ENCODE results near the gene WFIKKN1.

- TF ChIP-seq POLR2A (IDR thresholded peaks at IDR 0.05): no peak
- TF ChIP-seq, protein P1, sequence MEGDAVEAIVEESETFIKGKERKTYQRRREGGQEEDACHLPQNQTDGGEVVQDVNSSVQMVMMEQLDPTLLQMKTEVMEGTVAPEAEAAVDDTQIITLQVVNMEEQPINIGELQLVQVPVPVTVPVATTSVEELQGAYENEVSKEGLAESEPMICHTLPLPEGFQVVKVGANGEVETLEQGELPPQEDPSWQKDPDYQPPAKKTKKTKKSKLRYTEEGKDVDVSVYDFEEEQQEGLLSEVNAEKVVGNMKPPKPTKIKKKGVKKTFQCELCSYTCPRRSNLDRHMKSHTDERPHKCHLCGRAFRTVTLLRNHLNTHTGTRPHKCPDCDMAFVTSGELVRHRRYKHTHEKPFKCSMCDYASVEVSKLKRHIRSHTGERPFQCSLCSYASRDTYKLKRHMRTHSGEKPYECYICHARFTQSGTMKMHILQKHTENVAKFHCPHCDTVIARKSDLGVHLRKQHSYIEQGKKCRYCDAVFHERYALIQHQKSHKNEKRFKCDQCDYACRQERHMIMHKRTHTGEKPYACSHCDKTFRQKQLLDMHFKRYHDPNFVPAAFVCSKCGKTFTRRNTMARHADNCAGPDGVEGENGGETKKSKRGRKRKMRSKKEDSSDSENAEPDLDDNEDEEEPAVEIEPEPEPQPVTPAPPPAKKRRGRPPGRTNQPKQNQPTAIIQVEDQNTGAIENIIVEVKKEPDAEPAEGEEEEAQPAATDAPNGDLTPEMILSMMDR (IDR thresholded peaks at IDR 0.05): no peak
Measured at GRCh38 chr16:683396-684070, 52.7 kb downstream of the WFIKKN1 start.
